GM19455 (cell line): ENCODE results near the gene VPS13A.
A peak's percentile ranks its signal among the peaks of the same experiment; 100 is the strongest.
"Not testable (repeated sequence)": the region's sequence is repeated elsewhere in the genome, so short reads cannot be mapped to it uniquely, and the experiment has no call there.

ENCODE experiments used
- ATAC-seq: cut with Tn5 transposase; IDR thresholded peaks from one replicate; pipeline ENCODE4 v1.9.1; 2021; ENCODE audit not compliant: unreplicated experiment

Gene VPS13A

DNA sequence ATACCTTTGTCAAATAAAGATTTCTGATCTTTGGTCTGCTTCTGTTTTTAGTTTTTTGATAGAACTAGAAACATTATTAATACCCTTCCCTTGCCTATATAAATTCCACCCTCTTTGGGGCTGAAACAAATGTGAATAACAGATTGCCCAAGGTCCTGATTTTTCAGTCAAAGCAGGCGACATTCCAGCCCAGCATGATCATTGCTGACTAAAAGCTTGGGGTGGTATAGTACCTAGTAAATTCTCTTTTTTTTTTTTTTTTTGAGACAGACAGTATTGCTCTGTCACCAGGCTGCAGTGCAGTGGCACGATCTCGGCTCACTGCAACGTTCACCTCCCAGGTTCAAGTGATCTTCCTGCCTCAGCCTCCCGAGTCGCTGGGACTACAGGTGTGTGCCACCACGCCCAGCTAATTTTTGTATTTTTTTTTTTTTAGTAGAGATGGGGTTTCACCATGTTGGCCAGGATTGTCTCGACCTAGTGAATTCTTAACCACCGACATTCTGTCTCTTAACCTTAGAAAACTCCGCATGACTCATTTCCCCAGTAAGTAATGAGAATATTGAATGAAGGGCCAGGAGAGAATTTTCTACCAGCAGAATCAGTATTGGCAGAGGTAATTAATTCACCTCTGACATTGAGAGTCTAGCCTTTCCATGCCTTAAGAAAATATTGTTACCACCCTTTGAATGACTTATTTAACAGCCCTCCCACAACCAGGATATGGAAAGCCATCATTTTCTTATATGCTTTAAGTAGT, 244.4 kb downstream of the VPS13A start:
- no peak for ATAC-seq

DNA sequence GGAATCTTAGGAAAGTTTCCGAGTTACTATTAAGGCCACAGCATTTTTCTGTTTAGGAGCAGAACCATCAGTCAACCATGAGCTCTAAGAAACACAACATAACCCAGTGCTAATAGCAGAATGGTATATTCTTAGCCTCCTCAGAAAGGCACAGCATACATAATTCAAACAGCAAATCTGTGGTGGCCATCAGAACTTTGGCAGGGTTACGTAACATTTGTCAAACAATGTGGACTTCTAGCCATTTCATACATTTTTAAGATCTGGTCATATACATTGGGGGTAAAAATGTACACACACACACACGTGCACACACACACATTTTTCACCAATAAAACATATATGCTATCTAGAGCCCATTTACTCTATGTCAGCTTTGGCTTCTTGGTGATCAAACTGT, 245.6 kb downstream of the VPS13A start:
- ATAC-seq, result no peak

DNA sequence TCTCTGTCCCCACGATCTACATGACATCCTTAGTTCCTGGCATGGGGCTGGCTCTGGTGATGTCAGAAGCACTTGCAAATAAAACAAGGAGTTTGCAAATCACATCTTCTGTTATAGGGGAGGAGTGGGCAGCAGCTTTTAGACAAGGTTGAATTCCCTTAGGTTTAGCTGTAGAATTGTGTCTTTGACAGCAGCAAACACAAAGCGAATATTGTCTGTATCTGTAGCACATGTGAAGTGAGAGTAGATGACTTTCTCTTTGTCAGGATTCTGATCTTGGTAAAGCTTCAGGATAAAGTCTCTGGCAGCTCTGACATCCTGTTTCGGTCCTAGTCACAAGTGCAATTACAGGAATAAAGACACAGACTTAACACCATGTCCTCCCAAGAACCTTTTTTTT, 246.5 kb downstream of the VPS13A start:
- ATAC-seq, result no peak

DNA sequence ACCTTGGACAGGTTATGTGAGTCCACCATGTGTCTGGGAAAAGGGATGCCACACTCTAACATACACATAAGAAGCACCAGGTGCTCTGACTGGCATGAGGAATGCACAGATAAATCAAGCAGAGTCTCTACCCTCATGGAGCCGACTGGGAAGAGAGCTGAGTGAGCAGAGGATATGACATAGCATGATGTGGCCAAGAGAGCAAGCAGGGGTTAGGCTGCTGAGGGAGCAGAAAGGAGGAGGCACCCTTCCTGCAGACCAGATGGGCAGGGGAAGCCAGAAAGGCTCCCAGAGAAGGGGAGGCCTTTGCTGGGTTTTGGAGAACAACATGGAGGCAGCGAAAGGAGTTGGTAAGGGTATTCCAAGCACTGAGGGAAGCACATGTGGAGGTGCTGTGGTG, 247.7 kb downstream of the VPS13A start:
- no peak for ATAC-seq

DNA sequence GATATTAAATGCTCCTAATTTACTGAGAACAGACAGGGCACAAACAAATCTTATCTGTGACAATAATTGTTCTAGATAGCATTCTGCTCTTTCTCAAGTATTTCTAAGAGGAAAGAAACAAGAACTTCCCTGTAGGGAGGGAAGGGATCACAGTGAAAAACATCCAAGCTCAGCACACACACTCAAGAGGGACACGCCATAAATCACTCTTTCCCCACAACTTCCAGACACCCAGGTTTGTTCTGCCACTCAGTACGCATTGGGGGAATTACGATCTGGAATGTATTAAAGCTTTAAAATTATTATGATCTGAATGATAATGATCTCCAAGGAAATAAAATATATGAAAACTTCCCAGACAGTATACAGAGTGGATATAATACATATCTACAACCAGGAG, 249.4 kb downstream of the VPS13A start:
- no peak for ATAC-seq

DNA sequence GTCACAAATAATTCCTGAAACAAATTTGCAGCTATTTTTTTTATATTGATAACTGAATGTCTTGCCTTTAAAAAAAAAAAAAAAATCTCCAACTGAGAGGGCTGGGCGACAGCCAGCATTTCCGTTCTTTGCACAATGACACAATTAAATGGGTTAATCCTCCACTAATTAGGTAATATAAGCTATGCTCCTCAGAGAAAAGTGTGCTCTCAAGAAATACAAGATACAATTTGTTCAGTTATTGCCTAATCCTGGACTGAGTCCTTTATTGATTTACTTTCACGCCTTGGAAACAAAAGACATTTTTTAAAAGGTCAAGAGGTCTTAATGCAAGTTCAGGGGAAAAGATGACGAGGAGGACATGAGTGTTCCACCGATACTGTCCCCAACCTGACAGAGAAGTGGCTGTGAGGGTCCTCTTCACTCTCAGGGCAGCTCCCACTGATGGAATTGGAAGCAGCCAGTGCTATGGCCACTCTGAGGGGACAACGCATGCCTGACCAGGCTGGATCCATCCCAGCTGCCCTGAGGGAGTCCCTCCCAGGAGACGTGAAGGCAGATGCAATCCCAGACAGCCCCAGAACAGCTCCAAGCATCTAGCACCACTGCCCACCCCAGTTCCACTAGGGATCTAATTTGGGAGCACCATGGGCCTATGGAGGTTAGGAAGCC, 250.1 kb downstream of the VPS13A start:
- no peak for ATAC-seq

DNA sequence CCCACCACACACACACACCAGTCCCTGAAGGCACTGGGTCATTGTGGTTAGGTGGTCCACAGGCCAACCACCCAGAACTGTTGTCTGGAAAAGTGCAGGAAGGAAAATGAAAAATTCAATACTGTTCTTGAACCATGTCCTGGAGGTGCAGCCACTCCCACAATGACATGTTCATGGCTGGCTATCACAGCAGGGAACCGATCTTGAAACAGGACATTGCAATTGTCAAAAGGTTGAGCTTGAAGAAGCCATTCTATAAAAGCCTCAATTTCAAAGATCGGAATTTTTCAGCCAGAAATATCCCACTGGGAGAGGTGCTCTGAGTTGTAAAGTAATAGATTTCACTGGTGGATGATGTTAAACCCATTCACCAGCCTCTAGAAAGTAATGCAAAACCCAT, 252.6 kb downstream of the VPS13A start:
- ATAC-seq, result no peak

DNA sequence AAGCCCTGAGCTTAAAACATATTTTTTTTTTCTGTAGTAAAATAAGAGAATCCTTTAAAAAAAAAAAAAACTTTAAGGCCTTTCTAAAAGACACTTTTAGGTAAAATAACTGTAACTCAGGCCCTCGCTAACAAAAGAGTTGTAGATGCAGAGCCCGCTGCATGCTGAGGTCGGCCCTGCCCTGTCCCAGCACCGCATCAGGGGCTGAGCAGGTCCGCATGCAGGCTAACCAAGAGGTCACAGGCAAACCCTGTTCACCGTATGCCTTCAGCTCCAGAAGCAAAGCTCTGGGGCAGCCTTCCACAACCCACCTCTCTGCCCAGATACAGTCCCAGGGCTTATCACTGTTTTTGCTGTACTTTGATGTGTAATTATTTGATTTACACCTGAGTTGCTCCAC, 254.7 kb downstream of the VPS13A start:
- ATAC-seq, result no peak

DNA sequence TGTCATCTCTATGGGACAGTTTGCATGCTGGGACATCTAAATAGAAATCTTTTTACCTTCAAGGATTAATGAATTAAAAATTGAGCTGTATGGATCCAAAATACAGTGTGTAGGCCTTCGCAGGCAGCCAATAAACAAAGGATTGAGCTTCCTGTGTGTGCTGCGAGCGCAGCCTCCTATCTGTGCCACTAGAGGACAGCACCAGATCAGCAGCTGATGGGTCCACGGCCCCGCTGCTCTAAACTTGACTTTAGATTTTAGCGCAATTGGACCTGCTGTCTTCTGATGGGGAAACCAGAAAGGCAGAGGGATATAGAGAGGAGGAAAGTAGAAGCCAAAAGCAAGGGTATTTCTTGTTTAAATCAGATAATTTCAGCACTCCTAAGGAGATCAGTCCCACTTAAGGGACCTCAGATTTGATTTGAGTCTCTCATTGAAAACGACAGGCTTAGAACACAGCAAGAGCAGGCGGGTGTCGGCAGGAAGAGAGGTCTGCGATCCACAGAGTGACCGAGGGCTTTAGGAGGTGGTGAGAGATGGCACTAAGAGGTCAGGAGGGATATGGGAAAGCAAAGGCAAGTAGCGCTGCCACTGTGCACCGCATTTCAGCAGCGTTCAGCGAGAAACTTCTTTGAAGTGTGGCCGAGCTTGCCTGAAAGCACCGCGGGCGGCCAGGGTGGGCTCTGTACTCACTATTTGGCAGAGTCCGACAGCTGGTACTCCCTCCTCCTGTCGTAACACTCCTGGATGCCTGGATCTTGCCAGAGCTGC, 256.5 kb downstream of the VPS13A start:
- peak; percentile 69 for ATAC-seq

DNA sequence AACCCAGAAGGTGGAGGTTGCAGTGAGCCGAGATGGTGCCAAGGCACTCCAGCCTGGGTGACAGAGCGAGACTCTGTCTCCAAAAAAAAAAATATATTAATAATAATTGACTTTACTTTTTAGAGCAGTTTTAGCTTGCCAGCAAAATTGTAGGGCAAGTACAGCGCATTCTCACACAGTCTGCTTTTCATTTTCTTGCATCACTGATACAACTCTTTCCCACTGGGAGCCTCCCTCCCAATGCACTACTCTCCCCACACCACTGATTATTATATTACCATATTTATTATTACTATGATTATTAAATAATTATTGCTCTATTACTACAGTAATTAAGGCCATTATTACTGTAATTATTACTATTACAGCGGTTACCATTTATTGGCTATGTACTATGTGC, 257.9 kb downstream of the VPS13A start:
- no peak for ATAC-seq

DNA sequence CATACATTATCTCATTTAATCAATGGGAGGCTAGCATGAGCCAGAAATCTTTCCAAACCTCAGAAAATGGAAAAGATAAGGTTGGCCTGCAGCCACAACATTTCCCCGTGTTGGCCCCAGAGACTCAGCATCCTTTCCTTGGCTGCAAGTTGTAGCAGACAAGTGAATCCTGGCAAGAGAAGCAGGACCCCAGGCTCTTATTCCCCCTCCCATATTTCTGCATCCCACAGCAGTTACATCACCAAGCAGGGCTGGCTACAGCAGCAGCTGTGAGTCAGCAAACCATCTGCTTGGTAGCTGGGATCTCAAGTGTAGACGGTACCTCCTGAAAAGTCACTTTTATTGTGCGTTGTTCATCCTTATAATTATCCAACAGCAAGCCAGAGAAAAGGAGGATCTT, 258.4 kb downstream of the VPS13A start:
- no peak for ATAC-seq

DNA sequence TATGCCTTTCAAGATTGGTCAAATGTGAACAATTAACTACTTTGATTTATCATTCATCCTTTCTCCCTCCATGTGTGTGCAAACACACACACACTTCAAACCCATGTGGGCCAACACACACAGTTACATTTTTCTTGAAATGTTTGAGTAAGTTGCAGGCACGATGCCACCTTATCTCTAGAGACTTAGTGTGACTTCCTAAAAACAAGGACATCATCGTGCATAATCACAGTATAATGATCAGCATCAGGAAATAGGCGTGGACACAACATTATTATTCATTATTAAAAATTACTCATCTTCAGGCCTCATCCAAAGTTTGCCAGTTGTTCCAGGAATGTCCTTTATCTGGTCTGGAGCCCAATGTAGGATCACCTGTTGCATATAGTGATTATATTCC, 261.3 kb downstream of the VPS13A start:
- no peak for ATAC-seq

DNA sequence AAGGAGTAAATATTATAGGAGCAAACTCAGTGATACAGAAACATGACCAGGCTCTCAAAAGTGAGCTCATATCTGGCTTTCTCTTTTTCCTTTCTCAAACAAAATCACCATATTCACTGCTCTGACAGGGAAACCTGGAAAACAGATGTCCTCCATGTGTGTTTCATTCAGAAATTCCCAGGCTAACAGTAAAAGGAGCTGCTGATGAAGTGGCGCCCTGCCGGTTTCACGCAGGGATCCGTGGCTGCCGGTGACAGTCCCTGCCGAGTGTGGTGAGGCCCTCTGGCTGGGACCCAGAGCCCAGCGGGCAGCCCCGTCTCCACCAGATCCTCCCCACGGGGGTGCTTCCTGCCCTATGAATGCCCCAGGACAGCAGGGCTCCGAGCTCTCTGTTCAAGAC, 262.7 kb downstream of the VPS13A start:
- ATAC-seq, result no peak

DNA sequence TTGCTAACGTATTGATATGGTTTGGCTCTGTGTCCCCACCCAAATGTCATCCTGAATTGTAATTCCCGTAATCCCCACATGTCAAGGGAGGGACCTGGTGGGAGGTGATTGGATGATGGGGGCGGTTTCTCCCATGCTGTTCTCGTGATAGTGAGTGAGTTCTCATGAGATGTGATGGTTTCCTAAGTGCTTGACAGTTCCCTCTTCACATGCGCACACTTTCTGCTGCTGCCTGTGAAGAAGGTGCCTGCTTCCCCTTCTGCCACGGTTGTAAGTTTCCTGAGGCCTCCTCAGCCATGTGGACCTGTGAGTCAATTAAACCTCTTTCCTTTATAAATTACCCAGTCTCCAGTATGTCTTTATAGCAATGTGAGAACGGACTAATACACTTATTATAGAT, 263.8 kb downstream of the VPS13A start:
- not testable (repeated sequence) for ATAC-seq

DNA sequence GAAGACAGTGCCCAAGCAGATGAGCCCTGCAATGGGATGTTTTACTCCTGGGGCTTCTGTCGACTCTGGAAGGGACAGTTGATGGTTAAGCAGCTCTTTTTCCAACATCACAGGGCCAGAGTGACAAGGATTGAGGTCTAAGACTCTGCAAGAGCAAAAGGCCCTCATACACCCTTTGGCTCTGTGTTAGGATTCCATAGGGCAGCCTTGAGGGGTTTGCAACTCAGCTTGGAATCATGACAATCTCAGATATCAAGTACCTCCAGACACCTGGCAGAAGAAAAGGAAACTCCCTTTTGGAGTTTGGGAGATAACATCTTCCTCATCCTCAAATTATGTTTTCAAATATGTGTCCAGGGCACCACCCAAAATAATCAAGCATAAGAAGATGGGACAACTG, 265.1 kb downstream of the VPS13A start:
- ATAC-seq, result no peak

DNA sequence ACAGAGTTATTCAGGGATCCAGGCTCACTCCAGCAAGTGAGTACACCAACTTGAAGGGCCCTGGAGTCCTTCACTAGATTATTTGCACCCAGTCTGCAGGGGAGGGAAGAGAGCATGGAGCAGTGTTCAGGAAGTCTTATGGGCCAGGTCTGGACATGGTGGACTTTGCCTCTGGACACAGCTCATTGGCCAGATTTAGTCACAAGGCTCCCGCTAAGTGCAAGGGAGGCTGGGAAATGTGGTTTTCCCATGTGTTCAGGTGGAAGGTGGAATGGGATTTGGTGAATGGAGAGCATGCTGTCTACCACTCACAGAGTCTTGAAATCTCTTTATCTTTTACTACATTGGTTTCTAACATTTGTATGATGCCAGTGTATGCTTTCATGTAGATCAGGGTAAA, 270.3 kb downstream of the VPS13A start:
- ATAC-seq, result no peak

DNA sequence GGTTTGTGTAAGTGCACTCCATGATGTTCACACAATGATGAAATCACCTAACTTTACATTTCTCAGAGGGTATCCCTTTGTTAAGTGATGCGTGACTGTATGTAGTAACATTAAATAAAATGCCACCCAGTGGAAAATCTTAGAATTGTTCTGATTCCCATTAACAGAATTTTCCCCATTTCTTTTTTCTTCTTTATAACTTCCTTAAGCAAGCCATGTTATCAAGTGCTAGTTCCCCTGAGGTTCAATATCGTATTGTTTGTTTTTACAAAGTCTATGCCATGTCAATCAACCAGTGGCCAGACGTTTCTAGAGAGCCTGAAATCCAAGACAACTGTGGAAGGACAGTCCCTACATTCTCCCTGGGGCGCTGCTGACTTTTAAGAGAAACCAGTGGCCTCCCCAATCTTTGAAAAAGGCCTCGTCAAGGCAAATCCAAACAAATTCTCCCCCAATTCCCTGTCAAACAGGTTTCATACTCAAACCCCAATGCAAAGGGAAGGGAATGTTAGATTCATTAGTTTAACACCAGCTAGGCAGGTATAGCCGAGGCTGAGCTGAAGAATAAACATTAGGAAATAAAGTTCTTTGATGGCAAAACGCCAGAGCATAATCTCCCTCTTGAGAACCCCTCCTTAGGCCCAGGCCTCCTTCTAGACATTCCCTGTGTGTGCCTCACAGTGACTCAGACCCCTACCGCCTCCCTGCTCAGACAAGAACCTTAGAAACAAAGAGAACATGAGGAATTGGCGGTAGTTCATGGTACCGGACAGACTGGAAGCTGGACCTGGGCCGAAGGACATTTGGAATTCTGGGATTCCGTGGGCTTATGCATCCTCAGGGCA, 272.1 kb downstream of the VPS13A start:
- ATAC-seq, result no peak

DNA sequence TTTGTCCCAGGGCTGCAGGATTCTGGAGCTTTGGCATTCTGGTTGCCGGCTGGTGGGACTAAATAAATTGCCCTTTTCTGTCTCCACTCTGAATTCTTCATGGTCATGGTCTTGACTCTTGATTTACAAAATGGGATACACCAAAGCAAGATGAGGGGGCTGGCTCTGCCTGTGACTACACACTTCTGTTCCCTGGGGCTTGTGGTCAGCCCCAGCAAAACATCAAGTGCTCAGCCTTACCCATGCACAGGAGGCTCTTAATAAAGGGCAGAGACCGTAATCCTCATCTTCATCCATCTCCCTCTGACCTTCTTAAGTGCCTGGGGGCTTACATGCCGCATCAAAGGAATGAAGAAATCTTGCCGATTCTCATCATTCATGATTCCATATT, 272.7 kb downstream of the VPS13A start:
- no peak for ATAC-seq

DNA sequence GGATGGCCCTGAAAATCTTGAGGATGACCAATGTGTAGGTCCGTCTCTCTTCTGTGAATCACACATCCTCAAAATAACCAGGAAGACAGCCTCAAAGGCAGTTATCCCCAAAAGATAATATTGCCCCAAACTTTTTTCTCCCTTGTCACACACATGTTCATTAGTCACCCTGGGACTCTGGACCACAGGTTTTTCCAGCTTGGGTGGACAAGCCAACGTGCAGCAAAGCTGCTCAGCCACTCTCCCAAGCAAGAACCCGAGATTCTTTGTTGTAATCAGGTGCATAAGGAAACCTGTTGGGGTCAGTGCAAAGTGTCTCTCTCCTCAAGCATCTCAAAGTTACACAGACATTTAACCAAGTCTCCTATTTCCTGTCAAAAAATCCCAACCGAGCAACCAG, 274.2 kb downstream of the VPS13A start:
- no peak for ATAC-seq

DNA sequence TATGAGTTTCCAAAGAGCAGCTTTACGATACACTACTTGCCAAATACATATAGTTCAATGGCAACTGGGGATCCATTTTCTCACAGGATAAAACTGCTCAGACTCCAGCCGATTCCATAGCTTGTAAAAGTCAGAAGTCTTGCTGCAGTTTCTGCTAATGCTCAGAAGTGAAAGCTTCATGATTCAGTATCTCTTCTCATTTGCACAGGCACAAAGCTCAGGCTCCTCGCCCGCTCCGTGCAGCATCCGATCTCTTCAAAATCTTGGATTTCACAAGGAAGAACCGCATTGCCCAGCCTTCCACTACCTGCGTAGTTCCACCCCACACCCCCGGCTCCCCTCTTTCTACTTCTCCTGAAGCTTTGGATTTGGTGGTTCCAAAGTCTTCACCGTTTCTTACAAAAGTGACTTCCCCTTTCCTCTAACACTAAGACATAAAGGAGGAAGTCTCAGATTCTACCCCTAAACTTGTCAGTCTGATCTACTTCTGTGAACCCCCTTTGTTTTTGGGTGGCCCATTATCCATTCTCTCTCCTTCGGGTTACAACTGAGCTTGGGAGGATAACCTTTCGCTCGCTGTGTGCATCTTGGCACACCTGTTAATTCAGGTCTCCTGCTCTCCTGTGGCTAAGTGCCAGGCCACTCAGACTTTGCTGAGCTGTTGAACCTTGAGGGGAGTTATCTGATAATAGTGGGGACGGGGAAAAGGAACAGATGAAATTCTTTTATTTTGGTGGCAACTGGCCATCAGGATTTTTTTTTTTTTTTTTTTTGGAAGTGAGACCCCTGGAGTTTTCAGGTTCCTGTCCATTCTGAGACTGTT, 276.7 kb downstream of the VPS13A start:
- ATAC-seq, result no peak
